Caco-2 (cell line): ENCODE results near the gene TAS2R41. TPM values are rescaled to one million over a fixed set of nuclear protein-coding genes. Genes with fewer than 3 reads are reported as not detected.

Source experiments
- Bru-seq: library from RNA; stranded (reverse); fragments of 400-500 nt; gene quantifications from one replicate; lab custom pipeline; 2021; lab: Mats Ljungman, UMichigan
- BruChase-seq, 2 experiments: library from RNA; stranded (reverse); fragments of 400-500 nt; gene quantifications; one replicate each; lab custom pipeline; 2021; lab: Mats Ljungman, UMichigan
- BruUV-seq: library from RNA; stranded (reverse); fragments of 400-500 nt; replicated peaks from 2 replicates; lab custom pipeline; 2021; lab: Mats Ljungman, UMichigan
- CTCF ChIA-PET: fragments of 300-600 bp; sonication (Branson Sonifier 250); formaldehyde crosslinking; loops from one replicate; lab custom pipeline; 2022; ENCODE audit warnings: antibody characterized with exemption; lab: Charles Lee
- POLR2A ChIA-PET: fragments of 300-600 bp; sonication (Branson Sonifier 250); formaldehyde crosslinking; loops from one replicate; lab custom pipeline; 2022; ENCODE audit warnings: antibody characterized with exemption; lab: Charles Lee
- DNase-seq, 2 experiments: peaks; one replicate each; pipeline versions ENCODE4 v3.0.0 to v3.0.0-alpha.2; 2020 to 2022
- H3K27me3 ChIP-seq: replicated peaks from 2 replicates; pipeline ENCODE4 v1.6.0; 2011; ENCODE audit warnings: low read length; ENCODE audit not compliant: control insufficient read depth, insufficient read depth
- H3K36me3 ChIP-seq: 2 replicates; pipeline ENCODE4 v1.5.1; 2011; ENCODE audit warnings: low read length; ENCODE audit not compliant: control insufficient read depth, insufficient read depth
- H3K4me1 ChIP-seq: fragments of 250-450 bp; sonication (Bioruptor Pico); 2 replicates; pipeline ENCODE4 v1.5.1; 2020; ENCODE audit warnings: mild to moderate bottlenecking
- H3K4me3 ChIP-seq: 2 replicates; pipeline ENCODE4 v1.5.1; 2011; ENCODE audit warnings: low read depth, mild to moderate bottlenecking, control low read depth, low read length
- H3K9me3 ChIP-seq: fragments of 250-450 bp; sonication (Bioruptor Pico); 2 replicates; pipeline ENCODE4 v1.5.1; 2020; ENCODE audit warnings: mild to moderate bottlenecking, moderate library complexity
- H3K27ac Mint-ChIP-seq: one replicate; pipeline ENCODE4 v1.8.0; 2022; ENCODE audit warnings: mixed read lengths; ENCODE audit not compliant: unreplicated experiment
- H3K27me3 Mint-ChIP-seq: one replicate; pipeline ENCODE4 v1.8.0; 2022; ENCODE audit warnings: mixed read lengths; ENCODE audit not compliant: insufficient read depth, unreplicated experiment
- H3K36me3 Mint-ChIP-seq: one replicate; pipeline ENCODE4 v1.8.0; 2022; ENCODE audit warnings: mild to moderate bottlenecking, mixed read lengths; ENCODE audit not compliant: insufficient read depth, unreplicated experiment
- H3K4me1 Mint-ChIP-seq: one replicate; pipeline ENCODE4 v1.8.0; 2022; ENCODE audit warnings: low read depth, mixed read lengths; ENCODE audit not compliant: unreplicated experiment
- H3K4me3 Mint-ChIP-seq: one replicate; pipeline ENCODE4 v1.8.0; 2022; ENCODE audit warnings: mild to moderate bottlenecking, moderate library complexity, mixed read lengths; ENCODE audit not compliant: unreplicated experiment
- H3K9me3 Mint-ChIP-seq: one replicate; pipeline ENCODE4 v1.8.0; 2022; ENCODE audit warnings: mixed read lengths; ENCODE audit not compliant: unreplicated experiment
- CTCF ChIP-seq, 2 experiments: fragments of 200-600 bp in 1 of 2; IDR thresholded peaks; 1 replicate in 1 of 2; 2 replicates in 1 of 2; pipeline versions ENCODE4 v1.5.1 to v1.8.0; 2011 to 2022; ENCODE audit warnings: antibody characterized with exemption in 1 of 2, control low read depth in 1 of 2, inconsistent platforms in 1 of 2, low read depth in 1 of 2, low read length in 1 of 2, mild to moderate bottlenecking in 1 of 2, moderate library complexity in 1 of 2; ENCODE audit not compliant: insufficient read depth in 1 of 2, severe bottlenecking in 1 of 2, unreplicated experiment in 1 of 2
- intact Hi-C: fragments of 100-400 bp; cut with micrococcal nuclease; formaldehyde crosslinking; loops from one replicate; pipeline ENCODE4 v1.10.0; 2022; ENCODE audit not compliant: unreplicated experiment
- long read RNA-seq: library from polyadenylated mRNA; stranded (forward); transcript quantifications from one replicate; pipeline ENCODE4 v2.0.0, GENCODE V29; 2022
- total RNA-seq: library from RNA; stranded (reverse); gene quantifications from 2 replicates; pipeline ENCODE4 v1.2.3, GENCODE V29; 2022

TAS2R41 gene, protein sequence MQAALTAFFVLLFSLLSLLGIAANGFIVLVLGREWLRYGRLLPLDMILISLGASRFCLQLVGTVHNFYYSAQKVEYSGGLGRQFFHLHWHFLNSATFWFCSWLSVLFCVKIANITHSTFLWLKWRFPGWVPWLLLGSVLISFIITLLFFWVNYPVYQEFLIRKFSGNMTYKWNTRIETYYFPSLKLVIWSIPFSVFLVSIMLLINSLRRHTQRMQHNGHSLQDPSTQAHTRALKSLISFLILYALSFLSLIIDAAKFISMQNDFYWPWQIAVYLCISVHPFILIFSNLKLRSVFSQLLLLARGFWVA
- not detected in 2 replicates for total RNA-seq
- Bru-seq, nascent RNA: not detected
- BruChase-seq, experiment 1, labeled RNA remaining after a 2-hour chase: percentile 26 among the genes with signal in this experiment
- not detected for BruChase-seq, experiment 2, labeled RNA remaining after a 6-hour chase
- long read RNA-seq: 0 reads

DNA sequence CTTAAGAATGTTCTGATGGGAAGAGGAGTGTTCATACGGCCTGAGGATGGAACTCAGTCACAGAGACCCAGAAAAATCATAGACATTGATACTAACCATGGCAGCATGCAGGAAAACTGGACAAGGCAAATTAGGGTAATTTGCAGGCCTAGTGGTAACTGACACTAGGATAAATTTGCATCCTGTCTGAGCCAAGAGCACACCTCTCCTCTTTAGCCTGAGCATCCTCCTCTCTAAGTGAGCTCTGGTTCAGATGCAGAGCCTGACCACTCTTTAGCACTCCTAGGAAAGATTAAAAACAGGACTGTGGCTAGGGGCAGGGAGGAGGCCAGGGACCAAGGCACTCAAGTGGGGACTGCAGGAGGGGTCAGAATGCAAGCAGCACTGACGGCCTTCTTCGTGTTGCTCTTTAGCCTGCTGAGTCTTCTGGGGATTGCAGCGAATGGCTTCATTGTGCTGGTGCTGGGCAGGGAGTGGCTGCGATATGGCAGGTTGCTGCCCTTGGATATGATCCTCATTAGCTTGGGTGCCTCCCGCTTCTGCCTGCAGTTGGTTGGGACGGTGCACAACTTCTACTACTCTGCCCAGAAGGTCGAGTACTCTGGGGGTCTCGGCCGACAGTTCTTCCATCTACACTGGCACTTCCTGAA, at the start of gene TAS2R41:
TSS of gene TAS2R41 (plus strand) at position 373 of the 650 bp plus-strand sequence. CDS start at position 373, 0 bp downstream.
- intact Hi-C loops: no loop called here
- no TSS peak for BruUV-seq
- no peak within 1 kb of the TSS for H3K27ac Mint-ChIP-seq

DNA sequence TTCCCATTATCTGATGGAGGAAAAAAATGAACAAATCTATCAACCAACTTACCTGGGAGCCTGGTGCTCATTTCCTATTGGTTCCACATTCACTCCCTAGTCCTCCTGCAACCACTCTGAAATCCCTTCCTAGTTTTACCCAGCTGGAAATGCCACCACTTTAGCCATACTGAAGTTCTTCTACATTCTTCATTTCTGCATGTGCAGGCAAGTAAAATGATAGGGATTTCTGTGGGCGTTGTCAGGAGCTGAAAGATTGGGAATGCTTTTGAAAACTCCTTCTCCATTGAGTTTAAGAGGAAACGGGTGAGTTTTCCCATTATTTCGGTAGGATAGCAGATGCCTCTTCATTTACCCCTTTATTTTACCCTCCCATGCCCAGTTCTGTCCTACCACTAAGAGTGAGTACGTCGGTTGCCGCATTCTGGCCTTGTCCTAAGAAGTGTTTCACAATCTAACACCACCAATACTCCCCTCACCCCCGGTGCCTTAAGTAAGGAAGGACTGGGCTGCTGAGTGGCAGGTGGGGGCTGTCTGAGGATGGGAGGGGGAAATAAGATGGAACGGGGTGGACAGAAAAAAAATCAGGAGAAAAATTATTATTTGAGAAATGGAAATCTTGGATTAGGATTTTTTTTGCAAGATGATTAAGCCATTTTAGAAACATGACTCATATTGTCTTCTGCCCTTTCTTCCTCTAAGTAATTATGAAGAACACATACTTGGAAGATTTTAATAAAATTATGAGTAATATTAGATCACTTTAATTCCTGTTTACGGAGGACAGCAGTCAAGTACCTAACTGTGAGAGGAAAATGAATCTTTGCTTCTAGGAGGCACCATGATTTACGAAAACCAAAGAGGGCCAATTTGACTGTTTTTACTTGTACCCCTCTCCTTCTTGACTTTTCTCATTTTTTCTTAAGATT, 47.6 kb upstream of the TAS2R41 start:
- Mint-ChIP-seq H3K27me3 (no peaks in the 10 kb centered on the region), H3K4me3 (no peak overlapping the region), H3K4me1 (peaks cover 9% of the 10 kb centered on the region), H3K36me3 (no peaks in the 10 kb centered on the region), H3K9me3 (no peaks in the 10 kb centered on the region), H3K27ac (no peak overlapping the region)
- Histone ChIP-seq H3K4me3 (no peak overlapping the region), H3K4me1 (peaks cover 5% of the 10 kb centered on the region; the same call in 1 of the 2 replicates), H3K9me3 (no peaks in the 10 kb centered on the region), H3K27me3 (no peaks in the 10 kb centered on the region), H3K36me3 (no peaks in the 10 kb centered on the region)
- ChIA-PET POLR2A (no interaction called here), CTCF (no interaction called here)
- intact Hi-C loops: no loop called here
- BruUV-seq: no TSS peak
- DNase-seq: no peak
- no peak for TF ChIP-seq CTCF (IDR thresholded peaks at IDR 0.05; ENCODE audit: insufficient read depth in 1 of 2, low read depth in 1 of 2, low read length in 1 of 2, severe bottlenecking in 1 of 2, unreplicated experiment in 1 of 2)

More for the DNA sequence above, at the start of gene TAS2R41:
- TF ChIP-seq CTCF (IDR thresholded peaks at IDR 0.05; ENCODE audit: insufficient read depth in 1 of 2, low read depth in 1 of 2, low read length in 1 of 2, severe bottlenecking in 1 of 2, unreplicated experiment in 1 of 2): no peak
- Mint-ChIP-seq H3K9me3 (peaks cover 35% of the 10 kb centered on the region), H3K27me3 (no peaks in the 10 kb centered on the region), H3K4me3 (no peak within 1 kb of the TSS), H3K4me1 (peaks cover 21% of the 10 kb centered on the region), H3K36me3 (peaks cover 2% of the 10 kb centered on the region)
- CTCF ChIA-PET: no interaction called here
- POLR2A ChIA-PET: no interaction called here
- Histone ChIP-seq H3K4me1 (peaks cover 12% of the 10 kb centered on the region), H3K4me3 (no peak within 1 kb of the TSS), H3K27me3 (no peaks in the 10 kb centered on the region), H3K36me3 (no peaks in the 10 kb centered on the region), H3K9me3 (peaks cover 14% of the 10 kb centered on the region)
- DNase-seq: no peak

DNA sequence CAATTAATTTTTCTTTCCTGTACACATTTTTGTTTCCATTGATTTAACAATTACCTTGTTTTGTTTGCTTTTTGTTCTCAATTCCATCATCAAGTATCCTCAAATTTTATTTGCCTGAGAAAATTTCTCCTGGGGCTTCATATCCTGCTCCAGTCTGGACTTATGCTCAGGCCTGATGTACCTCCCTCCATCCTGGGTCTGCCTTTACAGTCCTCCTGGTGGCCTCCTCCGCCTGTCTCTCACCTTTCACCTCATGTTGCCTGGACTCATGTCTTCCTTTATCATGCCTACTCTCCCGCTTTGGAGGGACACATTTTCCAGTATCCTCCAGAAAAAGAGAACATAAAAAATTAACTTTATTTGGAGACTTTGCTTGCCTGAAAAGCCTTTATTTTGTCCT, 46.6 kb upstream of the TAS2R41 start:
- Histone ChIP-seq H3K9me3 (no peaks in the 10 kb centered on the region), H3K4me3 (no peak overlapping the region), H3K36me3 (no peaks in the 10 kb centered on the region), H3K27me3 (no peaks in the 10 kb centered on the region), H3K4me1 (peaks cover 5% of the 10 kb centered on the region; the same call in 1 of the 2 replicates)
- Mint-ChIP-seq H3K36me3 (no peaks in the 10 kb centered on the region), H3K4me3 (no peak overlapping the region), H3K27ac (no peak overlapping the region), H3K9me3 (no peaks in the 10 kb centered on the region), H3K4me1 (peaks cover 9% of the 10 kb centered on the region), H3K27me3 (no peaks in the 10 kb centered on the region)
- ChIA-PET POLR2A (no interaction called here), CTCF (no interaction called here)
- BruUV-seq: no TSS peak
- intact Hi-C loops: no loop called here
- no peak for TF ChIP-seq CTCF (IDR thresholded peaks at IDR 0.05; ENCODE audit: insufficient read depth in 1 of 2, low read depth in 1 of 2, low read length in 1 of 2, severe bottlenecking in 1 of 2, unreplicated experiment in 1 of 2)
- DNase-seq: no peak
